Left lung (tissue), 10 donors: ENCODE results near the gene ST6GAL1. TPM values are rescaled to one million over a fixed set of nuclear protein-coding genes. Genes with fewer than 3 reads are reported as not detected.
A peak's percentile ranks its signal among the peaks of the same experiment; 100 is the strongest.

ENCODE experiments used
- ATAC-seq: fragments of 200-7000 bp; cut with Tn5 transposase; one replicate; pipeline ENCODE4 v1.9.1; 2020; ENCODE audit warnings: moderate library complexity
- DNase-seq, 4 donors: peaks; one replicate each; pipeline ENCODE4 v3.0.0-alpha.2; 2013 to 2020
- H3K27ac ChIP-seq, 2 donors: fragments of 200-600 bp; sonication (generic) in 1 of 2; one replicate each; pipeline versions ENCODE4 v1.5.0 to v1.8.0; 2020 to 2021
- H3K27me3 ChIP-seq, 2 donors: fragments of 200-600 bp; sonication (generic) in 1 of 2; one replicate each; pipeline versions ENCODE4 v1.5.0 to v1.8.0; 2020 to 2021
- H3K36me3 ChIP-seq, 2 donors: fragments of 200-600 bp; sonication (generic) in 1 of 2; one replicate each; pipeline versions ENCODE4 v1.5.0 to v1.8.0; 2020 to 2021
- H3K4me1 ChIP-seq, 2 donors: fragments of 200-600 bp; one replicate each; pipeline ENCODE4 v1.8.0; 2021
- H3K4me3 ChIP-seq, 2 donors: fragments of 200-600 bp; sonication (generic) in 1 of 2; one replicate each; pipeline versions ENCODE4 v1.5.0 to v1.8.0; 2020 to 2021; ENCODE audit warnings: mild to moderate bottlenecking in 1 of 2
- H3K9me3 ChIP-seq, 2 donors: fragments of 200-600 bp; sonication (generic) in 1 of 2; one replicate each; pipeline versions ENCODE4 v1.5.0 to v1.8.0; 2020 to 2021
- intact Hi-C, 2 donors: fragments of 100-400 bp; cut with DNase I; formaldehyde crosslinking; loops; one replicate each; pipeline versions ENCODE4 v1.11.2 to v1.14.2; 2022
- polyA plus RNA-seq, 6 donors: library from polyadenylated mRNA; unstranded; fragments of 120-200 nt; gene quantifications; one replicate each; pipeline ENCODE4 v1.2.1, GENCODE V29; 2013; ENCODE audit not compliant: insufficient read length in 6 of 6
- total RNA-seq, 2 donors: library from RNA; stranded (reverse); fragmentation: NEBNext Ultra II Directional; extraction: Animal tissue kit (Norgen Biotek cat#: 25700); gene quantifications; one replicate each; pipeline ENCODE4 v1.2.1, GENCODE V29; 2021
- TF ChIP-seq, protein P1 (sequence below), 2 donors: fragments of 200-600 bp; sonication (generic) in 1 of 2; IDR thresholded peaks; one replicate each; pipeline versions ENCODE4 v1.5.0 to v1.8.0; 2021; ENCODE audit warnings: antibody characterized with exemption in 2 of 2
- donor health status: DM: no; HTN: yes; CAD: no.
- donor health status: DM: no; HTN: no; CAD: no.

ST6GAL1 gene
- total and polyA plus RNA-seq, 8 donors: 45.5 to 132 (median 56.2) TPM

DNA sequence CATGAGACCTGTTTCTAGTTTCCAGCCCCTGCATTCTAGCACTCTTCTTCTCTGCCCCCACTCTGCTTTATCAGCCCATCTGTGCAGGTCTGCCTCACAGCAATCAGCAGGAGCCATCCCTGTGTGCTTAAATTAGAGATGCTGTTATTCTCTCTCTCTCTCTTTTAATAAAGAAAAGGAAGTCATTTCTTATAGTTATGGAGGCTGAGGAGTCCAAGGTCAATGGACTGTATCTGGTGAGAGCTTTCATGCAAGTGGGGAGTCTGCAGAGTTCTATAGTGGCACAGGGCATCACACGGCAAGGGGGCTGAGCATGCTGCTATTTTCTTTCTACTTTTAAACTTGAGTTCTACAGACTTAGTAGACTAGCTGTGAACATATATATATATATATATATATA is 4.5 kb upstream of the ST6GAL1 start:
- intact Hi-C loops: no loop called here
- TF ChIP-seq, protein P1, sequence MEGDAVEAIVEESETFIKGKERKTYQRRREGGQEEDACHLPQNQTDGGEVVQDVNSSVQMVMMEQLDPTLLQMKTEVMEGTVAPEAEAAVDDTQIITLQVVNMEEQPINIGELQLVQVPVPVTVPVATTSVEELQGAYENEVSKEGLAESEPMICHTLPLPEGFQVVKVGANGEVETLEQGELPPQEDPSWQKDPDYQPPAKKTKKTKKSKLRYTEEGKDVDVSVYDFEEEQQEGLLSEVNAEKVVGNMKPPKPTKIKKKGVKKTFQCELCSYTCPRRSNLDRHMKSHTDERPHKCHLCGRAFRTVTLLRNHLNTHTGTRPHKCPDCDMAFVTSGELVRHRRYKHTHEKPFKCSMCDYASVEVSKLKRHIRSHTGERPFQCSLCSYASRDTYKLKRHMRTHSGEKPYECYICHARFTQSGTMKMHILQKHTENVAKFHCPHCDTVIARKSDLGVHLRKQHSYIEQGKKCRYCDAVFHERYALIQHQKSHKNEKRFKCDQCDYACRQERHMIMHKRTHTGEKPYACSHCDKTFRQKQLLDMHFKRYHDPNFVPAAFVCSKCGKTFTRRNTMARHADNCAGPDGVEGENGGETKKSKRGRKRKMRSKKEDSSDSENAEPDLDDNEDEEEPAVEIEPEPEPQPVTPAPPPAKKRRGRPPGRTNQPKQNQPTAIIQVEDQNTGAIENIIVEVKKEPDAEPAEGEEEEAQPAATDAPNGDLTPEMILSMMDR (IDR thresholded peaks at IDR 0.05): no peak
- Histone ChIP-seq H3K27me3 (no peaks in the 10 kb centered on the region), H3K4me1 (peaks cover 0 to 7% of the 10 kb centered on the region in 2 donors), H3K27ac (no peak overlapping the region), H3K4me3 (no peak overlapping the region), H3K36me3 (no peaks in the 10 kb centered on the region), H3K9me3 (no peaks in the 10 kb centered on the region)
- DNase-seq (no peak), ATAC-seq (no peak)

DNA sequence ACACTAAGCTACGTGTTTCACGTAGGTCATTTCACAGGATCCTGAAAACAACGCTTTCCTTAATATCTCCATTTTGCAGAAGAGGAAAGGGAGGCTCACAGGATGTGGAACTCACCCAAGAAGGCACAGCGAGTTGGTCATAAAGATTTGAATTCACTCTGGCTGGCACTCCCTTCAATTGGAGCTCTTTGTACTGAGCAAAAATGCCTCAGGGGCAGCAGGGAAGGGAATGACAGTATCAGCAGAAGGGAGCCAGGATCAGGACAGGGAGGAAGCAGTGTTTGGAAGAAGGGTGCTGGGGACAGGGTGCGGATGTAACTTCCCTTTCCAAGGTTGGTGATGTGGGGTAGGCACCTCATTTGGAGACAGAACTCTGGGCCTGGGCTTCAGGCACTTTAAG is 1.1 kb upstream of the ST6GAL1 start:
- H3K27me3 ChIP-seq: no peaks in the 10 kb centered on the region
- intact Hi-C loops: no loop called here
- TF ChIP-seq, protein P1 (IDR thresholded peaks at IDR 0.05): no peak
- H3K36me3 ChIP-seq: no peaks in the 10 kb centered on the region
- H3K4me1 ChIP-seq: peaks cover 6 to 38% of the 10 kb centered on the region in 2 donors
- ATAC-seq (no peak), DNase-seq (no peak)
- no peak overlapping the region for H3K4me3 ChIP-seq
- H3K27ac ChIP-seq: no peak overlapping the region
- no peaks in the 10 kb centered on the region for H3K9me3 ChIP-seq

DNA sequence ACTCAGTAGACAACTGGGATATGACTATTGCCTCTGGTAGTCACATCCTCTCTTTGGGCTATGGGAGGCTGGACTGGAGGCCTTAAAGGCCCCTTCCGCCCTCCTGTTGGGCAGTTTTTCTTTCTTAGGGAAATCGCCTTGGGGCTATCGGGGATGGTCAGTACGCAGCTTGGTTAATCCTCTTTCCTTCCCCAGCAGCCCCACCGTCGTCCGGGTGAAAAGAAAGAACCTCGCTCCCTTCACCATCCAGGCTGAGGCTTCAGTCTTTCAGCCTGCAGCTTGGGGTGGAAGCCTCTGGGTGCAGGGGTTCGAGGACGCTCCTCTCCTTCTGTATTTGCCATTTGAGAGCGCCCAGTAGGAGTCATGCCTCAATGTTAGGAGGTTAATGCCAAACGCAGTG is 641 bp upstream of the ST6GAL1 start:
- TF ChIP-seq, protein P1 (IDR thresholded peaks at IDR 0.05): no peak
- Histone ChIP-seq H3K9me3 (no peaks in the 10 kb centered on the region), H3K4me1 (peaks cover 6 to 42% of the 10 kb centered on the region in 2 donors), H3K27me3 (no peaks in the 10 kb centered on the region), H3K27ac (peak overlapping the region; percentile 76 to 84), H3K4me3 (peak overlapping the region; percentile 88 to 96), H3K36me3 (no peaks in the 10 kb centered on the region)
- no peak for ATAC-seq
- DNase-seq: no peak
- intact Hi-C loops: no loop called here

DNA sequence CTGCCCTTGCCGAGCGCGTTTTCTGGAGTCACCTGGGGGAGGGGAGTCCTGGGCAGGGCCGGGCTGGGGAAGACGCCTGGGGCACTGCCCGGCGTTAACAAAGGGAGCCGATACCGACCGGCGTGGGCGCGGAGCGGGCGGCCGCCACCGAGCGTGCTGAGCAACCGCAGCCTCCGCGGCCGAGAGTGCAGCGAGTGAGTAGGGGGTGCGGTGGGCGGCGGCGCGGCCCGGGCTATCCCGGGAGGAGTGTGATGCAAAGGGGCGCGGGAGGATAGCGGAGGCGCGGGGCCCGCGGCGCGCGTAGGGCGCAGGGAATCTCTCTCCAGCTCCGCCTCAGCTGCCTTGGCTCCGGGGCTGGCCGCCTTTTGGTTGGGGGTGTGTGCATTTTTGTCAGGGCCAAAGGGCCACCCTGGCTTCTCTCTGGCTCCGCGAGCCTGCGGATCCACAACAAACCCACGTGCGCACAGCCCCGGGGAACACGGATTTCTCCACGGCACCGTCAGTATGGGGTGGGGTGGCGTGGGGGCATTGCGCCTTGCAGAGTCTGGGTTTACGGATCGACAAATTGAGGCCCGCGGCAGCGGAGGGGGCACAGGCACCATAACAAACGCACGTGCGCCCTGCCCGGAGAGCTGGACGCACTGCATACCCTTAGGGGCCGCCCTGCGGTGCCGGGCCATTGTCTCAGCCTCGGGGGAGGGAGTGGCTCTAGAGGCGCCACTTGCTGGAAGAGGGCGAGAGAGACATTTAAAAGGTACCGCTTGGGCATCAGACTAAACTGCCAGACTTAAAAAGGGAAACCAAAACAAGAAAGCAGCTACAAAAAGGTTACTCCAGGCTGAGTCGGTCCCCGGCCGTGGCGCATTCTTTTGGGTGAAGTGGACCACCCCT is 560 bp downstream of the ST6GAL1 start:
- peak in 3 of 4 donors; percentile 67 to 92 (median 77) for DNase-seq
- TF ChIP-seq, protein P1 (IDR thresholded peaks at IDR 0.05): no peak
- Histone ChIP-seq H3K4me1 (peaks cover 6 to 42% of the 10 kb centered on the region in 2 donors), H3K27me3 (no peaks in the 10 kb centered on the region), H3K36me3 (peaks cover 0 to 4% of the 10 kb centered on the region in 2 donors), H3K4me3 (peak overlapping the region; percentile 88 to 96), H3K27ac (peak overlapping the region; percentile 76 to 84), H3K9me3 (no peaks in the 10 kb centered on the region)
- intact Hi-C loops: no loop called here
- ATAC-seq: peak; percentile 83

DNA sequence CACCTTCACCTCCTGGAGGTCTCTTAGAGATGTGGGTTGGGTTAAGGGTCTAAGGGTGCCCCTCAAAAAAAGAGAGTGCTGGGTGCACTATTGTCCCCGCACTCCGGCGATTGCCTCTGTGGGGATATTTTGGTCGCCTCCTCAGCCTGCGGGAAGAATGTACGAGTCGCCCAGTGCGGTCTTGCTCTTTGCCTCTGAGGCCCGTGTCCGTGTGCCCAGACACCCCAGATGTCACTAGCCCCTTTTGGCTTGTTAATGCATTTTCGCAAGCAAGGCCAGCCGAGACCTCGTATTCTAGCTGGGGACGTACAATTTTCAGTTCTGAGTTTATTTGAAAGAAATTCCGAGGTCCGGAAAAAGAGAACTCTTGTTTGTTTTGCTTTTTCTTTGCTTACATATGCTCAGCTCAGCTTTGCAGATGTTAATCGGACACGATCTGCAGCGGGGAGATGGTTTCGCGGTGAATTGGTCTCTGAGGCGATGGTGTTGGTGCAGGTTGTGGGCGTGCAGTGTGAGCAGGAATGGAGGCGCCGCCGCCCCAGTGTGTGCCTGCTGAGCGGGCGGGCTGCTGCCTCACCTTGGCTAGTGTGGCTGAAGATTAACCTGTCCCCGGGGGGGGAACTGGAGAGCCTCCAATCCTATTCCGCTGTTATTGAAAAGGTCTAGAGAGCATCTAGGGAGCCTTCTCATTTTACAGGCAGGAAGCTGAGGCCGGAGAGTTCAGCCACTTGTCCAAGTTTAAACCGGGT is 1.4 kb downstream of the ST6GAL1 start:
- Histone ChIP-seq H3K4me3 (peak overlapping the region; percentile 88 to 96), H3K27ac (peak overlapping the region; percentile 76 to 84), H3K4me1 (peaks cover 6 to 42% of the 10 kb centered on the region in 2 donors), H3K36me3 (peaks cover 0 to 4% of the 10 kb centered on the region in 2 donors), H3K9me3 (no peaks in the 10 kb centered on the region), H3K27me3 (no peaks in the 10 kb centered on the region)
- TF ChIP-seq, protein P1 (IDR thresholded peaks at IDR 0.05): no peak
- intact Hi-C loops: no loop called here
- peak in 3 of 4 donors; percentile 36 to 88 (median 76) for DNase-seq
- ATAC-seq: peak; percentile 72
